ENCODE data around the gene NOP9.

Gene NOP9

GRCh38 chr14:24279301-24280186 is 20.1 kb upstream of the NOP9 start:
- Histone ChIP-seq H3K79me2 (peaks cover 8% of the 10 kb centered on the region), H3K4me3 (ENCODE audit: low read depth, low read length) (no peak overlapping the region), H3K27ac (no peak overlapping the region), H3K36me3 (ENCODE audit: control insufficient read depth, insufficient read depth, low read length) (no peaks in the 10 kb centered on the region), H3K9me3 (ENCODE audit: control insufficient read depth, low read length) (no peaks in the 10 kb centered on the region), H3K4me1 (no peaks in the 10 kb centered on the region), H2AFZ (no peak overlapping the region), H3K27me3 (ENCODE audit: control insufficient read depth, insufficient read depth, low read length) (no peaks in the 10 kb centered on the region), H3K4me2 (ENCODE audit: low read length) (no peak overlapping the region), H3K9ac (no peak overlapping the region)
- no peak for TF ChIP-seq CTCF (IDR thresholded peaks at IDR 0.05)

GRCh38 chr14:24280797-24281460 is 18.7 kb upstream of the NOP9 start:
- Histone ChIP-seq H3K79me2 (no peaks in the 10 kb centered on the region), H3K27me3 (ENCODE audit: control insufficient read depth, insufficient read depth, low read length) (no peaks in the 10 kb centered on the region), H2AFZ (no peak overlapping the region), H3K9me3 (ENCODE audit: control insufficient read depth, low read length) (no peaks in the 10 kb centered on the region), H3K4me3 (ENCODE audit: low read depth, low read length) (no peak overlapping the region), H3K36me3 (ENCODE audit: control insufficient read depth, insufficient read depth, low read length) (no peaks in the 10 kb centered on the region), H3K9ac (no peak overlapping the region), H3K4me2 (ENCODE audit: low read length) (no peak overlapping the region), H3K27ac (no peak overlapping the region), H3K4me1 (no peaks in the 10 kb centered on the region)
- no peak for TF ChIP-seq CTCF (IDR thresholded peaks at IDR 0.05)

- no peak for TF ChIP-seq CTCF (IDR thresholded peaks at IDR 0.05)
- H3K4me3 ChIP-seq (ENCODE audit: low read depth, low read length) = no peak overlapping the region
- H3K36me3 ChIP-seq (ENCODE audit: control insufficient read depth, insufficient read depth, low read length) = no peaks in the 10 kb centered on the region
- no peak overlapping the region for H3K27ac ChIP-seq
- H3K79me2 ChIP-seq = no peaks in the 10 kb centered on the region
- H2AFZ ChIP-seq = no peak overlapping the region
- H3K4me2 ChIP-seq (ENCODE audit: low read length) = no peak overlapping the region
- H3K4me1 ChIP-seq = no peaks in the 10 kb centered on the region
- no peaks in the 10 kb centered on the region for H3K9me3 ChIP-seq (ENCODE audit: control insufficient read depth, low read length)
- no peak overlapping the region for H3K9ac ChIP-seq
- H3K27me3 ChIP-seq (ENCODE audit: control insufficient read depth, insufficient read depth, low read length) = no peaks in the 10 kb centered on the region
Observed at GRCh38 chr14:24281636-24282035, 18.0 kb upstream of the NOP9 start.

GRCh38 chr14:24282736-24283135 is 16.9 kb upstream of the NOP9 start:
- H3K4me2 ChIP-seq (ENCODE audit: low read length) = no peak overlapping the region
- H3K36me3 ChIP-seq (ENCODE audit: control insufficient read depth, insufficient read depth, low read length) = no peaks in the 10 kb centered on the region
- H3K9me3 ChIP-seq (ENCODE audit: control insufficient read depth, low read length) = no peaks in the 10 kb centered on the region
- no peaks in the 10 kb centered on the region for H3K4me1 ChIP-seq
- no peaks in the 10 kb centered on the region for H3K27me3 ChIP-seq (ENCODE audit: control insufficient read depth, insufficient read depth, low read length)
- no peak for TF ChIP-seq CTCF (IDR thresholded peaks at IDR 0.05)
- no peak overlapping the region for H3K4me3 ChIP-seq (ENCODE audit: low read depth, low read length)
- H3K27ac ChIP-seq = no peak overlapping the region
- H3K79me2 ChIP-seq = no peaks in the 10 kb centered on the region
- H3K9ac ChIP-seq = no peak overlapping the region
- H2AFZ ChIP-seq = no peak overlapping the region
